ENCODE measurements around the gene MADD.

Gene MADD

DNA sequence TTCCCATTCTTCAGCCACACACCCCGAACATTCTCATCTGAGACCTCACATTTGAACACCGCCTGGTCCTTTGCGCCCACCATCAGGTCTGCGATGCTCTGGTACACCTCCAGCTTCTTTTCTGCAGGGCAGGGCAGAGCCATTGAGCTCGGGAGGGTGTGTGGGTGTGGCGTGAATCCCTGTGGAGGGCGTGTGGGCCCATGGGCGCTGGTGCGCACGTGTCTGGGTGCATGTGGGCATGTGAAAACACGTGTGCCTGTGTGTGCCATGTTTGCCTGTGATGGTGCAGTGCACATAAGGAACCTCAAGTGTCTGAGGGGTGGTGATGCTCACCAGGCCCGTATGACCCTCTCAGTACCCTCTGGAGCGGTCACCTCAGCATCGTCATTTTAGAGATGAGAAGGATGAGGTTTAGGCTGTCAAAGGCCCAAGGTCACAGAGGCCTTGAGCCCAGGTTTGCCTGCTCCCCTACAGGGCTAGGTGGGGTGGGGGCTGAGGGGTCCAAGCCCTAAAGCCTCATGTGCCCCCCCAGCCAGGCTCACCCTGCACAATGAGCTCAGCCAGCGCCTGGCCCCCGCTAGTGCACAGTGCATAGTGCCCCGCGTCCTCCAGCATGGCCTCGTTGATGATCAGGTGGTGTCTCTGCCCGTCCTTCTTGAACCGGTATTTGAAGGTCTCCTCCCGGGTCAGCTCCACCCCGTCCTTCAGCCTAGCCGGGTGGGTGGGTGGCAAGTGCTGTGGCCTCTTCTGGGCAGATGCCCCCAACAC lies 72.3 kb downstream of the MADD start:
- no peak for DNase-seq

DNA sequence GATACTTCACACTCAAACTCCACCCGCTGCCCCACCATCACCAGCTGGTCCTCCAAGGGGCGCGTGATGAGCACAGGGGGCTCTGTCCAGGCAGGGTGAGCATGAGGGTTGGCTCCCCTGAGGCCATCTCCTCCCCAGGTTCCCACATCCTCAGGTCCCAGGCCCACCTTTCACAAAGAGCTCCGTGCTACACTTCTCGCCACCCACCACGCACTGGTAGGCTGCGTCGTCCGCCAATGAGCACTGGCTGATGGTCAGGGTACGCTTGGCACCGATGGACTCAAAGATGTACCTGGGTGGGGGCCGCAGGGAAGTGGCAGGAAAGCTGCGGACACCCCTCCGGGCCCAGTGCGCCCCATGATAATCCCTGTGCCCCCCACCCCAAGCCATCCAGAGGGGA lies 72.9 kb downstream of the MADD start:
- DNase-seq = no peak

DNA sequence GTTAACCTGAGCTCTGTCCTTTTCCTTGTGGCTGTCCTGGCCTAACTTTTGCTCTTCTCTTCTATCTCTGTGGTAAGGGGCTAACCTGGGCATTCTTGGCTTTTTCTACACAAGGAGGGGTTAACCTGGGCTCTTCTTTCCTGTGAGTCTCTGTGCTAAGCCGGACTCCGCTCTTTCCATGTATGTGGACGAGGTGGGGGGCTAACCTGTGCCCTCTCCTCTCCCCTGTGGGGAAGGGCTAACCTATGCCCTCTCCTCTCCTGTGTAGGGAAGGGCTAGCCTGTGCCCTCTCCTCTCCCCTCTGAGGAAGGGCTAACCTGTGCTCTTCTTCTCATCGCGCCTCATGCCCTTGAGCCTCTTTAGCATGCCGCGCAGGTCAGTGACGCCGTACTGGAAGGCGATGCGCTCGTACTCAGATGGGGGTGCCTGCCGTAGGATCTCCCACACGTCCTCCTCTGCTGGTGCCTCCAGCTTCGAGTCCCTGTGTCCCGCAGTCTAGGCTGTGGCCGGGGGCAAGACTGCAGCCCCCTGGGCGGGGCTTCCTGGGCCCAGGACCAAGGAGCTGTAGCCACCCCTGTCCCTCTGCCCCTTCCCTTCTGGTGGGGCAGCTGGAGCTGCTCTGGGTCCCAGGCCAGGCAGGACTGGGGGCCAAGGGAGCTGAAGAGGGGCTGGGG lies 76.1 kb downstream of the MADD start:
- no peak for DNase-seq

DNA sequence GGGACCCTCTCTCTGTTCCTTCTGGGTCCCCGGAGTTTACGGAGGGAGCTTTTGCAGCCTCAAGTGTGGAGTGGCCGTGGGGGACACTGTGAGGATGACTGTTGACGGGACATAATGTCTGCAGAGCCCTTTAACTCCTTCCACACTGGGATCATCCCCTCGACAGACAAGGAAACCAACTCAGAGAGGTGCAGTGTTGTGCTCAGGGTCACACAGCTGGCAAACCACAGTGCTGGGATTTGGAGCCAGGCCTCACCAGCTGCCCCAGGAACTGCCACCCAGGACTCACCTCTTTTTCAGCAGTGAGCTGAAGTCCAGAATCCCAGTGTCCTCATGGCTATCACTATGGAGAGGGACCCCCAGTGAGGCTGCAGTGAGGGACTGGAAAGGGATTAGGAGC lies 77.2 kb downstream of the MADD start:
- DNase-seq = no peak

DNA sequence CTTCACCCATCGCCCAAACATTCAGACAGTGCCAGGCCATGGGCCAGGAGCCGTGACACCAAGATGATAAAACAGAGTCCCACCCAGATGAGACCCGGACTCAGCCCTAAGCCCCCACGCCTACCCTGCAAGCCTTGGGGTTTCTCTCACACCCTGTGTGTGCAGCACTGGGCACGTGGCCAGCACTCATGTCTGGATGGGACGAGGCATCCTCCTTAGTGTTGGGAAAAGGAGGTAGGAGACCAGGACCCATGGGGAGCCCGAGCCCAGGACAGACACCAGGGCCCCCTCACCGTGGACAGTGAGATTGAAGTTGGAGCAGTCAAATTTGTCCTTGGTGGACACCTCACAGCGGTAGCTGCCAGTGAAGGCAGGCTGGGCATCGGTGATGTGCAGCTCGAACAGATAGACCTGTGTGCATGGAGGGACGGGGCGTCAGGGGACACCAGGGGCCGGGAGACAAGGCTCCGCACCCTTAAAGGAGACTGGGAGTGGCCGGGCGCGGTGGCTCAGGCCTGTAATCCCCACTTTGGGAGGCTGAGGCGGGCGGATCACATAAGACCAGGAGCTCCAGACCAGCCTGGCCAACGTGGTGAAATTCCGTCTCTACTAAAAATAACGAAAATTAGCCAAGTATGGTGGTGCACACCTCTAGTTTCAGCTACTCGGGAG lies 78.3 kb downstream of the MADD start:
- no peak for DNase-seq

DNA sequence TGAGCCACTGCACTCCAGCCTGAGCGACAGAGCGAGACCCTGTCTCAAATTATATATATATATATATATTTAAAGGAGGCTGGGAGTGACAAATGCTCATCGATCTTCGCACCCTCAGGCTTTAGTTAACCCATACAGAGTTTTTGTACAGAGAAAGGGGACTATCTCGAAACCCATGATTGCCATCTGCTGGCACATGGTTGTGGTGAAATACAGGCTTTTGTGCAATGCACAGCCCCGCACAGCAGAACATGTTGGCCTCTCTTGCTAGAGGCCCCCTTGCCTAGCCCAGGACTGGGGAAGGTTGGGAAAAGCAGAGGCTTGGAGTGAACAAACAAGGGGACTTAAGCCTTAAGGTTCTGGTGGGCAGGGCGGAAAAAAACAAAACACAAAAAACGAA lies 78.9 kb downstream of the MADD start:
- no peak for DNase-seq

DNA sequence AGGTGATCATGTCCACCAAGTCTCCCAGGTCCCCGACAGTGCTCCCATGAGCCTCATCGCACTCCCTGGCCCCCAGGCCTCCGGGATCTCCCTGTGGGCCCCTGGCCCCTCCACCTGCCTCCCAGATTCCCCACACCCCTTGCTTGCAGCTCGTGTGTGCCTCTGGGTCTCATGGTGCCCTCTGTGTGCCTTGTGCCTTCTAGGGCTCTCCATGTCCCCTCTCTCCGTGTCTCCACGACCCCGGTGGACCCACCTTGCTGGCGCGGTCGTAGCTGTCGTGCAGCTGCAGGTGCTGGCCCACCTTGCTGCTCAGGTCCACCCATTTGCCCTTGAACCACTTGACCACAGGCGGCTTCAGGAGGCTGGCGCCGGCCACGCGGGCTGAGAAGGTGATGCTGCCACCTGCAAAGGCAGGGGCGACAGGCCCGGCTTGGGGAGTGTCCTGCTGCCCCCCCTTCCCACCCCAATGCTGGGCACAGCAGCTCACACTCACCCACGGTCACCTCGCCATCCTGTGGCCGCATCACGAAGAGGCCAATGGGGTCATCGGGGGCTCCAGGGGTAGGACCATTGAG lies 79.7 kb downstream of the MADD start:
- DNase-seq = no peak

DNA sequence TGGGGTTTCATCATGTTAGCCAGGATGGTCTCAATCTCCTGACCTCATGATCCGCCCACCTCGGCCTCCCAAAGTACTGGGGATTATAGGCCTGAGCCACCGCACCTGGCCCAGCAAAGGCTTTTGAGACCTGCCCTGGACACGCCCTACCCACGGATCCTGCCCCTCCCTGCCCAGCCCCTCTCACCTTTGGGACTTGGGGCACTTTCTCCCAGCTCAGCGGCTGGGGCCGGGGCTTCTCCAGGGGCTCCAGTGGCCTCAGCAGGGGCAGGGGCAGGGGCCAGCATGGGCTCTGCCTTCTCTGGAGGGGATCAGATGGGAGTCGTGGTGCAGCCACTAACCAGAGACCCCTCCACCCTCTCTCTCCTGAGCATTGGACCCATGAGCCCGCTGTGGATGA lies 80.4 kb downstream of the MADD start:
- no peak for DNase-seq

DNA sequence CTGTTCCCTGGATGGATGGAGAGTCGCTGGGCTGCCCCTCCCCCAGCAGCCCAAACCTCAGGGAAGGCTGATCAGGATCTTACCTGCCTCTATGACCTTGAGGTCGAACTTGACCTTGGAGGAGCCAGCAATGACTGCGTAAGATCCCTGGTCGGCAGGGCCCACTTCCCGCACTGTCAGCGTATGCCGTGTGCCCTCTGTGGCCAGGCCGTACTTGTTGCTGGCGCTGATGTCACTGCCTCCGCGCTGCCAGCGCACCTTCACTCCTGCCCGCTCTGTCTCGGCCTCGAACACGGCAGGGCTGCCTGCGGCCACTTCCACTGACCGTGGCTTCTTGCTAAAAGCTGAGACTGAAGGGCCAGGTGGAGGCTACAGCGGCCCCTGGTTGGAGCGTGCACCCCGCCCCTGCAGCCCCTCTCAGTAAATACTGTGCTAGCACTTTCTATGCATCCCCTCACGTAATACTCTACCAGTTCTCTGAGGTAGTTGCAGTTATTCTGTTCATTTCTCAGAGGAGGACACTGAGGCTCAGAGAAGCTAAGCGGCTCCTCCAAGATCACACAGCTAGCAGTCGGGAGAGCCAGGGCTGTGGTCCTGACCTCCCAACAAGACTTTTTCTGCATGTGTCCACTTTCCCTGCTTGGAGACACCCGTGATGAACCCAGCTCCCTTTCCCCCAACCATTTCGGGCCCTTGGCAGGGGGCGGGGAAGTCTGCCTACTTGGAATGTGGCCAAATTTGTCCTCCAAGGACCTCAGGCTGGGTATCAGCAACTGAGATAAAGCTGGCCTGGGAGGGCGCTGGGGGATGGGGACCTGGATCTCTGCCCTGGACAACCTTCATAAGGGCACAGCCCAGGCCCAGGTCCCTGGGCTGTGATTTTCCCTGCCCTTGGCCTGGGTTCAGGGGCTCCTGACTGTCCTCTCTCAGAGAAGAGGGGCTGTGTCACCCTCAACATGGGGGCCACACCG lies 81.5 kb downstream of the MADD start:
- DNase-seq = no peak

DNA sequence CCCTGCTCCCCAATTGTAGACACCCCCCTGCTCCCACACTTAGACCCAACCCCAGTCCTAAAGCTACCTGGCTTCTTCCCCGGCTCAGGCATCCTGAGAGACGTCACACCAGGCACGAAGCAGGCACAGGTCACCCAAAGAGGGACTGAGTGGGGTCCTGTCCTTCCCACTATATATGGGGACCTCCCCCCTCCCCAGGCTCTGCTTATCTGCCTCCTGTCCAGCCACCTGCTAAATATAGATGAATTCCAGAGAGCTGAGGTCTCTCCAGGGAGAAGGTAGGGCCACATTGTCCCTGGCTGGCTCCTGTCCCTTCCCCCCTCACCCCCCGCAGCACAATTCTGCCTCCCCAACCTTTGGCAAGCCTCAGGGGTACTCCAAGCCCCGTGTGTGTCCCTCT lies 82.6 kb downstream of the MADD start, which contains the start of gene MYBPC3:
TSS of gene MYBPC3 (minus strand) at position 147 of the 400 bp plus-strand sequence. CDS start at position 92, 55 bp downstream.
- no peak for DNase-seq

DNA sequence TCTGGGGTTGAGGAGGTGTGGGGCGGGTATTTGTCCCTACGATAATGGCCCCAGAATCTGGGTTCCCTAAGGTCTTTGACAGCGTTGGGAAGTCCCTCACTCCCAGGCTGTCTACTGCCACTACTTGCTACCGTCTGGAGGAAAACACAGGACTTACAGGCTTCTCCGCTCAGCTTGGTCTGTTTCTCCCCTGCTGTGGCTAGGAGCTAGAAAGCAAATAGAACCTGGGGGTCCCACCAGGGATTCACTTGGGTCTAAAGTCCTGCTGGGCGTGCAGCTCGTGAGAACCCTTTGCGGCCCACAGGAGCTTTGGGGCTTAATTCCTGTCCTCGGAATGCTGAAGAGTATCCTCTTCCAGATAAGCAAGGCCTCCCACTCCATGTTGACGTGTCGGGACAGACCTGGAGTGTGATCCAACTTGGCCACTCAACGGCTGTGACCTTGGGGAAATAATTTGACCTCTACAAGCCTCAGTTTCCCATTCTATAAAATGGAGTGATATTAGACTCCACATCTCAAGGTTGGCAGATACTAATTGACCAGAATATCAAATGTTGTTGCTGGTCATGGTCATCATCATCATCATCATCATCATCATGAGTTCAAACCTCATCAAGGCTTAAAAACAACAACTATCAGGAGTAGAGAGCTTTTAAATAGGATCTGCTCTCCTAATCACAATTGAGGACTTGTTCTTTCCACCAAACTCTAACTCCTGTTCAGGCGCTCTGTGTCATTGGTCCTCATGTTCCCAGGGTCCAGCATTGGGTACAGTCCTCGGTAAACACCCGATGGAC lies 84.2 kb downstream of the MADD start:
- DNase-seq = no peak

DNA sequence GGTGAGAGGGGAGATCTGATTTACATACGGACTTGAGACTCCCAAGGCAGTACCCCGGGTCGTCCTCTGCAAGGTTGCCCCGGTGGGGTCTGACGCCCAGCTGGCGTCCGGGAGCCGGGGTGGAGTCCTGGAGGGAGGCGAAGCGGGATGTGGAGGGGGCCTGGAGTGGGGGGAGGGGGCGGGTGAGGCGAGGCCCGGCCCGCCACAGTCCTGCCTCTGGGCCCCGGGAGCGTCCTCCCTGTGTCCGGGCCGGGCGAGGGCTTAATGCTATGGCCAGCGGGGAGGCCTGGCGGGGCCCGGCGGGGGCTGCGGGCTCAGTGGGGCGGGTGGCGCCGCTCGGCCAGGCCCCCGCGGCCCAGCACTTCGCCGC lies 85.0 kb downstream of the MADD start:
- no peak for DNase-seq

DNA sequence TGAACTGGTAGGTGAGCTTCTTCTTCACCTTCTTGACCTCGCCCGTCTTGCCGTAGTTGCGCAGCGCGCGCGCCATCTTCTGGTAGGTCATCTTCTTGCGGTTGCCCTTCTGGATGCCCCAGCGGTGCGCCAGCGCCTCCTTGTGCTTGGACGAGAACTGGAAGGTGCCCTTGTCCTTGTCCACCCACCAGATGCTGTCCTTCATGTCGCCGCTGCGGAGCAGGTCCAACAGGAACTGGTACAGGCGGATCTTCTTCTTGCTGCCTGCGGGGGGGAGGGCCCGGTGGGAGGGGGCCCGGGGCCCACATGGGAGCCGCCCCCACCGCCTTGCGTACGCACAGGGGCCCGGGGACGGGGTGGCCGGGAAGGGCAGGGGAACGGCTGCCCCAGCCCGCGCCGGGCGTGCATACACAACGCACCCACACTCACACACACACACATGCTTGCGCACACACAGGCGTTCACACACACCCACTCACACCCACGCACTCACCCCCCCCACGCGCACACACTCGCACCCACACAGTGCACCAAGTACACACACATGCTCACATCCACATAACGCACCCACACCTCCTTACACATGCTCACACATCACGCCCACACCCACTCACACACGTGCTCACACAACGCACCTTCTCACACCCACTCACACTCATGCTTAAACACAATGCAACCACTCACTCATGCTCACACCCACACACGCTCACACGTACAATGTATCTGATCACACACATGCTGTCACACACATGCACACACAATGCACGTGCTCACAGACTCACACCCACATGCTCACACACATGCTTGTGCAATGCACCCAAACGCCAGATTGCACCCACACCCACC lies 85.6 kb downstream of the MADD start:
- no peak for DNase-seq

DNA sequence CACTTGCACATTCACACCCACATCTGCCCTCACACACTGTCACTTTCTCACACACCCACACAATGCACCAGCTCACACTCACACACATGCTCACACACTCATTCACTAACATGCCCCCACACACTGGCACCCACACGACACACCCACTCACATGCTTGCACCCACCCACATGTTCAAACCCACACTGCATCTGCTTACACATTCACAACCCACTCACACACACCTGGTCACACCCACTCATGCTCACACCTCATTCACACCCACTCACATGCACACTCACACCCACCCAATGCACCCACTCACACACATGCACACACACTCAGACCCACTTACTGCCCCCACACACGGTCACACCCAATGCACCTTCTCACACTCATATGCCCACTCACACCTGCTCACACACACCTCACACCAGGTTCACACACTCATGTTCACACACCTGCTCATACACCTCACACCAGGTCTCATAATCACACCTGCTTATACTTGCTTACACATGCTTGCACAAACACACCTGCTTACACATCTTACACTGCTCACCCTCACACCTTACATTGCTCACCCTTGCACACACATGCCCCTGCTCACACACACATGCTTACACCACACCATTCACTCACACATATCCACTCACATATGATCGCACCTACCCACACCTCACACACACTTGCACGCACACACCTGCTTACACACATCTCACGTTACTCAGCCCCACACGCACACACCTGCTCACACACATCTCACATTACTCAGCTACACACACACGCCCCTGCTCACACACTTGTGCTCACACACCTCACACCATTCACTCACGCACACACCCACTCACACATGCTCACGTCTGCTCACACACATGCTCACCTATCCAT lies 86.4 kb downstream of the MADD start:
- no peak for DNase-seq

DNA sequence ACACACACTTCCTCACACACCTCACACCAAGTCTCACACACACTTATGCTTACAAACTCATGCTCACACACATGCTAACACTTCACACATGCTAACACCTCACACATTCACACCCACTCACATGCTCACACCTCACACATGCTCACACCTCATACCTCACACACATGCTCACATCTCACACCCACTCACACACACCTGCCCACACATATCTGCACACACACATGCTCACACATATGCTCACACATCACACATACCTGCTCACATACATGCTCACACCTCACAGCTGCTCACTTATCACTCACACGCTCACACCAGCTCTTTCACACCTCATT lies 87.0 kb downstream of the MADD start:
- no peak for DNase-seq

DNA sequence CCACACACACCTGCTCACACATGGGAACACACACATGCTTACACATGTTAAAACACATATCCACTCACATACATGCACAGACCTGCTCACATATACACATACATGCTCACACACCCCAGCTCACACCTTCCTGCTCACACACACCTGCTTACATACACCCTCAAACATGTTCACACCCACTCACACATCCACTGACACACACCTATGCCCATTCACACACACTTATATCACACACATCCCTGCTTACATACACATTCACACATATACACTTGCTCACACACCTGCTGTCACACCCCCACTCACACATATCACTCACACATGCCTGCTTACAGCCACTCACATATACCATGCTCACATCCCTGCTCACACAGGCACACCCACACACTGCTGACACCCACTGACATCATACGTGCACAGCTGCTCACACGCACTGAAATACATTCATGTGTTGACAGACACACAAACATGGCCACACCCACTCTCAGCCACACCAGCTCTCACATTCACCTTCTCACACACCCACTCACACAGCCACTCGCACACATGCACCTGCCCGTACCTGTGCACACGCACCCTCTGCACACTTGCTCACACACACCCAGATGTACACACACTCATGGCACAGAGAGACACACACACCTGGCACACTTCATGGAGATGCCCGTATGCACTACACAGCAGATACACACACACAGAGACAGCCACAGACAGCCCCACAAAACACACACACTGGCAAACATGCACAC lies 88.2 kb downstream of the MADD start:
- no peak for DNase-seq

DNA sequence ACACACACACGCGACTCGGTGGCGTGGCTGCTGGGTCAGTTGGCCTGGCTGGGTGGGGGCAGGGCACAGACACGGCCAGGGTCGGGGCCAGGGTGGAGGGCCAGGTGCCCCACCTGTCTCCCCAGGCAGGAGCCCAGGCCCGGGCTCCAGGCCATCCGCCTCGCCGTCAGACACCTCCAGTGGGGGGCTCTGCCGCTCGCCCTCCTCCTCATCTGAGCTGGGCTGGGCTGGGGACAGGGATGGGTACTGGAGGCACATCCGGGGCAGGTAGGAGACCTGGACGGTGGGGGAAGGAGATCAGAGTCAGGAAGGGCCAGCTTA lies 88.8 kb downstream of the MADD start:
- DNase-seq = no peak

DNA sequence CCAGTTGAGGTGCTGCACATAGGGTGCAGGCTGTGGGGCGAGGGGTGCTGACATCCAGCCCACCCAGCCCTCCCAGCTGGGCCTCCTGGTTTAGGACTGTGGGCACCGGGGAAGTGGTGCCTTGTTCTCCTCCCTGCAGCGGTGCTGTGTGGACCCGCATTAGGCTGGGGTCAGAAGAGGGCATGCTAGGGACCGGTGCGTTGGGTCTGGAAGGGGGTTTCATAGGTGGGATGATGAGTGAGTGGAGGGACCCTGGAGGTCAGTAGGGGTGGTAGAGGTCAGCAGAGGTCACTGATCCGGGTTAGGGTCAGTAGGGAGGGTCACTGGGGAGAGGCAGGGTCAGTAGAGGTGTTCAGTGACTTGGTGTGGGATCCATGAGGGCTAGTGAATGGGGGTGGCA lies 89.2 kb downstream of the MADD start:
- DNase-seq = no peak

DNA sequence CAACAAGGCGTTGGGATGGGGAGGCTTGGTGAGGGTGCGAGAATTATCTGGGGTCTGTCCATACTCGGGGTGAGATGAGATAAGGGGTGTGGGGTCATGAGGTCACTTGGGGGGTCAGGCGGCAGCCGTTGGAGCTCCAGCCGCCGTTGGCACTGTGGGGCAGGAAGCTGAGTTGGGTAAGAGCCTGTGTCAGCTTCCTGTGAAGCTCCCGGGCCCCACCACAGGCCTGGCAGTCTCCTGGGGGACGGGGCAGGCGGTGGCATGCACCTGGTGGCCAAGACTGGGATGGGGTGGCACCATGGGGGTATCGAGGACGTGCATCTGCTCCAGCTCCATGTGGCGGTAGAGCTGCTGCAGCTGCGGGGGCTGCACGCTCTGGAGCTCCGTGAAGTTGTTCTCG lies 89.7 kb downstream of the MADD start:
- no peak for DNase-seq

All from cortex of kidney (tissue), 1 donor.